UCSD-AML1 (cell line): ENCODE data around the gene MMP1.
A peak's percentile ranks its signal among the peaks of the same experiment; 100 is the strongest.
"Not testable (repeated sequence)": the region's sequence is repeated elsewhere in the genome, so short reads cannot be mapped to it uniquely, and the experiment has no call there.

Experiments used
- DNase-seq: peaks from one replicate; lab custom pipeline; 2025; ENCODE audit not compliant: unreplicated experiment; lab: John Stamatoyannopoulos, UW

The MMP1 gene

DNA sequence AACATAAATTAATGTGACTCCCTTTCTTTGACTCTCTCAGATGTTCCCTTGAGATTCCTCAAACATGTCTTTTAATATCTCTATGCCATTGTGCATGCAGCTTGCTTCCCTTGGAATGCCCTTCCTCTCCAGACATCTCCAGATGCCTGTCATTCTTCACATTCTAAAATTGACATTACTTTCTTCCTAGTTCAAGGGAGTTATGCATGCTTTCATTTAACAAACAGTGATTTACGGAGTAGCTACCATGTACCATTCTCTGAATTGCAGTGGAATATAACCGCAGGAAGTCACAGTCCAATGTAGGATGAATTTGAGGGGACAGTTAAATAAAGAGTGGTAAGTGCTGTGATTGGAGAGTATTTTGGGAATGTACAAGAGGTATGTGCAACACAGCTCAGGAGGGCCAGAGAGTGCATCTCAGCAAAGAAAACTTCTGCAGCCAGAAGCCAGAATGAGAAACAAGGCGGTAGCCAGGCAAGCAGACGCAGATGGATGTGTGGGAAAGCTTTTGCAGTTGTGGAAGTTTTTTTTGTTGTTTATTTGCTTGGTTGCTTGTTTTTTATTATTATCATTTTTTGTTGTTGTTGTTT lies 36.2 kb downstream of the MMP1 start:
- no peak for DNase-seq

DNA sequence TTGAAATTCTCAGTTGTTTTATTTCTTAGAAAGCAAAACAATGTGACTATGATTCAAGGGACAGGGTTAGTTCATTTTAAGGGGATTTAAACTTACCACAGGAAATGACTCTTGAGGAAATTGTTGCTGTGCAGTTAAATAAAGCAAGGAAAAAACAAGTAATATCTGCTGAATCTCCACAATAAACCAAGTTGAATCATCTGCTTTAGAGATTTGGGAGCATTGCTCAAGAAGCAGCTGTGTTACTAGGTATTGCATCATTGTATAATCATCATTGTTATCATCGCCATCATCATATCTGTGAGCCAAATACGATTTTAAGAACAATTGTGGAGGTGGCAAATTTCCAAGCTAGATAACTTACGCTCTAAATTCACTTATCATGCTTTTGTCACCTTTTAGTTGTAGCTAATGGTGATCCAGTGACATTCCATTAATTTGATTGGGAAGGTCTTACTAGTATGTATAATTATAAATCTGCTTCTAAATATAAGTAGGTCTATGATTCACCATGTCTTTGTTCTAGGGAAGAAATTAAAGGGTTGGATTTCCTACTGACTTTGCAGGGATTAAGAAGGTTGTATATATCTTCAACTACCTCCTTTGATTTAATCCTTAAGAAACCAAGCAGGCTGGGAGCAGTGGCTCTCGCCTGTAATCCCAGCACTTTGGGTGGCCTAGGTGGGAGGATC lies 37.5 kb downstream of the MMP1 start:
- no peak for DNase-seq

DNA sequence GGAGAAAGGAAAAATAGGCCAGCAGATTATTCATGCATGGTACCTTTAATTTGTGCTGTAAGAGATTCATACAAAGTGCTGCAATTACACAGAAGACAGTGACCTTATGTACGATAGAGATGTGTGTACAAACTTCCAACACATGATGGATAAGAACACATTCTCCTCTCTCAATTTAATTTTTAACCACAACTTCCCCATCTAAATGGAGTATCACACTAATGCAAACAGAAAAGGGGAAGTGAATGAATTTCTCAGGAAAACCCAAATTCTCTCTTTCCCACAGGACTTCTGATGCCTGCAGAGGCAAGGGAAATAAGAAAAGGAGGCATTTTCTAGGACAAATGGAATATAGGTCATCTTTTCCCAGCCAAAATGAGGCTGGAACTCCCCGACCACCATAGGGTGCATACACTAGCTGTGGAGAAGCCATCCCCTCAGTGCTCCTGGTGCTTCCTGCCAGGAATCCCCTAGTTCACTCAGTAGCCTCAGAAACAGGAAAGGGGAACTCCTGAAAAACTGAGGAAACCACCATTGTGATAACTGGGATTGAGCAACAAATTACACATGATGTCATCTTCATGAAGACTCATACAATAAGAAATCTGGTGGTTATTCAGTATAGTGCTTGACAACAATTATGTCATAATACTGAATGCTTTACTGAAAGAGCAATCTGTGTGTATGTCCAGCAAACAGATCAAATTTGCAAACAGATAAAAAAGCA lies 40.0 kb downstream of the MMP1 start:
- DNase-seq = peak; percentile 14

DNA sequence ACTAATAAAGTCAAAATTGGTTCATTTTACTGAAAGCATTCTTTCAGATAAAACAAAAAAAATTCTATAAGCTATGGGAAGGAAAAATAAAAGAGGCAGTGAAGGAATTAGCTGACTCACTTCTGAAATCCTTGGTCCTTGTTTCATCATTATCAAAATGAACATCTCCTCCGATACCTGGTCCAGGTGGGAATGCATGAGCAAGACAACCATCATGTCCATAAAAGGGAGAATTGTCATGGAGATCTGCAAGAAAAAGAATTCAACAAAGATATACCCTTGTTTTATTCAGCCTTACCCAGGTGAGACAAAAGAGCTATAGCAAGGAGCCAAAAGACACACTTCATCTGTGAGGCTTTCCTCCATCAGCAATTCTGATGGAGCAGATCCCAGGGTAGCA lies 44.7 kb downstream of the MMP1 start:
- no peak for DNase-seq

DNA sequence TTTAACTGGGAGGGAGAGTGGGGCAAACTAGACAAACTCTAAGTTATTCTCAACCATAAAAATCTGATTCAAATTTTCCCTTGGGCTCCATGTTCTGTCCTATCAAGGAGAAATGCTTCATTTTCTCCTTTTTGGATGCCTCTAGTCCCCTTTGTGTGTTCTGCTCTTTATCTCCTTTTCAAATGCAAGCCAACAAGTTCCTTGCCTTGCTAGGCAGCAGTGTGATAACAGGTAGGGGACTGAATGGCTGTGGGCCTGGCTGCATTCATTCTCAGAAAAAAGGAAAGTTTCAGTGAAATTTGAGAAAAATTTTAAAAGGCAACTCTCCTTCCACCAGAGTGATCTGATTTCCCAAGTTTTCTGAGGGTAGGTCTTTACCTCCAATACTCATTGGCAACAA lies 46.3 kb downstream of the MMP1 start:
- DNase-seq = no peak

DNA sequence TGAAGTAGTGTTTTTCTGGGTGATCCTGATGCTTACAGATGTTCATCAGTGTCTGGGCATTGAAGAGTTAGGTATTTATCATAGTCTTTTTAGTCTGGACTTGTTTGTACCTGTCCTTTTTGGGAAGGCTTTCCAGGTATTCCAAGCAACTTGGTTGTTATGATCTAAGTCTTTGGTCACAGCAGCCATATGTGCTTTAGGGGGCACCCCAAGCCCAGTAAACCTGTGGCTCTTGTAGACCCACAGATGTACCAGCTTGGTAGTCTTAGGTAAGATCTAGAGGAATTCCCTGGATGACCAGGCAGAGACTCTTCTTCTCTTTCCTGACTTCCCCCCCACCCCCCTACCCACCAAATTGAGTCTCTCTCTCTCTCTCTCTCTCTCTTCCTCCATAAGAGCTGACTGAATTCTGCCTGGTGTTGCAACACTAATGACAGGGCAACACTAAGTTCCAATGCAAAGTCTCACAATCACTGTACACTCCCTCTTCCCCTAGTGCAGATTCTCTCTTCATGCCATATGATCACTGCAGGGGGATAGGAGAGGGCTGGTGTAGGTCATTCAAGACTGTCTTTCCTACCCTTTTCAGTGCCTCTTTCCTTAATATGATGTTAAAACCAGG lies 48.7 kb downstream of the MMP1 start:
- no peak for DNase-seq

GRCh38 chr11:102746746-102747578 lies 51.0 kb downstream of the MMP1 start:
- DNase-seq = not testable (repeated sequence)
